ENCODE data around the gene CHD6. TPM values are rescaled to one million over a fixed set of nuclear protein-coding genes. Genes with fewer than 3 reads are reported as not detected.

Gene CHD6
- total and polyA plus RNA-seq, 2 of the 13 experiments (the other 11 are each of a cell fraction or from before 2014, with no cell fraction given), result 14.4 to 52.0 TPM

- Histone ChIP-seq H3K79me2 (ENCODE audit: insufficient read depth, low read length) (no peaks in the 10 kb centered on the region), H3K9ac (ENCODE audit: insufficient read depth, low read depth, low read length) (no peak overlapping the region), H3K27ac (ENCODE audit: extremely low read length, insufficient read depth, low read length) (no peak overlapping the region), H3K27me3 (ENCODE audit: control insufficient read depth in 1 of 2, insufficient read depth in 2 of 2, low read length in 2 of 2) (no peaks in the 10 kb centered on the region), H3K36me3 (replicated peaks in 1 of 2; ENCODE audit: control insufficient read depth in 1 of 2, insufficient read depth in 2 of 2, low read length in 2 of 2) (peaks cover 8 to 27% of the 10 kb centered on the region in 2 experiments), H3K4me3 (replicated peaks in 1 of 3; ENCODE audit: insufficient read depth in 1 of 3, low read depth in 2 of 3, low read length in 3 of 3) (no peak overlapping the region), H4K20me1 (ENCODE audit: insufficient read depth, low read length) (no peaks in the 10 kb centered on the region), H2AFZ (ENCODE audit: low read length) (no peak overlapping the region), H3K9me3 (ENCODE audit: low read length) (no peaks in the 10 kb centered on the region), H3K4me2 (ENCODE audit: low read depth, low read length) (no peak overlapping the region), H3K4me1 (ENCODE audit: insufficient read depth, low read length) (peaks cover 55% of the 10 kb centered on the region)
- ChIA-PET CTCF (ENCODE audit: low intra/inter-chr PET ratio, low total read pairs) (no interaction called here), POLR2A (no interaction called here)
- no TSS peak for BruUV-seq (replicated peaks)
- TF ChIP-seq CEBPB (IDR thresholded peaks at IDR 0.05; ENCODE audit: borderline replicate concordance, low read depth, low read length), result no peak
- TF ChIP-seq ASH2L (IDR thresholded peaks at IDR 0.05; ENCODE audit: insufficient read length, low read depth, low read length), result no peak
- TF ChIP-seq SOX13 (IDR thresholded peaks at IDR 0.05), result no peak
- 0 out of 4 replicates have a peak, but pooled peaks of 1 of the 2 experiments have one; percentile 9 for TF ChIP-seq SOX13 (CRISPR knock-in tag; conservative IDR thresholded peaks at IDR 0.05 in 1 of 2, IDR thresholded peaks at IDR 0.05 in 1 of 2)
- FAIRE-seq (no peak), ATAC-seq (no peak), DNase-seq (ENCODE audit: low spot score) (no peak)
- WGBS (ENCODE audit: low lambda C conversion rate), result 90% methylated on average over 4 of the region's 4 CpGs
- intact Hi-C loops (cut with micrococcal nuclease; ENCODE audit: unreplicated experiment), result loop anchor here (5.0 kb wide), 1 partner anchor 32 kb away; no protein-coding TSS in a partner anchor
- in situ Hi-C loops (cut with HindIII; ENCODE audit: extremely low pct_ligation_motif_present, low pct_unique_long_range_greater_than_20kb), result no loop called here
Observed at GRCh38 chr20:41499961-41500725, 118.0 kb downstream of the CHD6 start.

DNA sequence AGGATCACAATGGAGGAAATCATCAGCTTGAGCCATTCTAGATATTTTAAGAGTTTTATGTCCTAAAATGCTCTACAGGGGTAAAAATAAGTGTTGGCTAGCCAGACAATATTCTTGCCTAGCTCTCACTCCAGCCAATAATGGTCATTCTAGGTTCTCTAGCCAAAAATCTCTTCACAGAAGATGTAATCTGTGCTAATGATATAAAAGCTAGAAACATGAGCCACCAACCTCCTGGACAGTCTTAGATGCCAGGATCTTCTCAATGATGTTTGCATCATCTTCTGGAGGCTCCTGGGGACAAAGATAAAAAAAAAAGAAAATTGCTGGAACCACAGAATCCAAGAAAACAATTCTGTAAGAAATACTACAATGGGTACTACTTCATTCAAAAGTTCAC is 119.1 kb downstream of the CHD6 start:
- ChIA-PET POLR2A (no interaction called here), CTCF (ENCODE audit: low intra/inter-chr PET ratio, low total read pairs) (no interaction called here)
- Histone ChIP-seq H3K4me2 (ENCODE audit: low read depth, low read length) (no peak overlapping the region), H3K9ac (ENCODE audit: insufficient read depth, low read depth, low read length) (no peak overlapping the region), H3K4me3 (replicated peaks in 1 of 3; ENCODE audit: insufficient read depth in 1 of 3, low read depth in 2 of 3, low read length in 3 of 3) (no peak overlapping the region), H4K20me1 (ENCODE audit: insufficient read depth, low read length) (no peaks in the 10 kb centered on the region), H3K9me3 (ENCODE audit: low read length) (no peaks in the 10 kb centered on the region), H3K4me1 (ENCODE audit: insufficient read depth, low read length) (peaks cover 55% of the 10 kb centered on the region), H2AFZ (ENCODE audit: low read length) (no peak overlapping the region), H3K27ac (ENCODE audit: extremely low read length, insufficient read depth, low read length) (no peak overlapping the region), H3K27me3 (ENCODE audit: control insufficient read depth in 1 of 2, insufficient read depth in 2 of 2, low read length in 2 of 2) (no peaks in the 10 kb centered on the region), H3K79me2 (ENCODE audit: insufficient read depth, low read length) (no peaks in the 10 kb centered on the region), H3K36me3 (replicated peaks in 1 of 2; ENCODE audit: control insufficient read depth in 1 of 2, insufficient read depth in 2 of 2, low read length in 2 of 2) (peaks cover 6 to 22% of the 10 kb centered on the region in 2 experiments)
- ATAC-seq (no peak), DNase-seq (ENCODE audit: low spot score) (no peak), FAIRE-seq (no peak)
- in situ Hi-C loops (cut with HindIII; ENCODE audit: extremely low pct_ligation_motif_present, low pct_unique_long_range_greater_than_20kb) (no loop called here), intact Hi-C loops (cut with micrococcal nuclease; ENCODE audit: unreplicated experiment) (loop anchor here (5.0 kb wide), 1 partner anchor 33 kb away; no protein-coding TSS in a partner anchor)
- BruUV-seq (replicated peaks), result no TSS peak
- TF ChIP-seq ZSCAN31 (CRISPR knock-in tag; IDR thresholded peaks at IDR 0.05; ENCODE audit: low read depth), result no peak
- no peak for TF ChIP-seq ZNF136 (CRISPR knock-in tag; IDR thresholded peaks at IDR 0.05; ENCODE audit: low read depth)
- TF ChIP-seq, protein P1, sequence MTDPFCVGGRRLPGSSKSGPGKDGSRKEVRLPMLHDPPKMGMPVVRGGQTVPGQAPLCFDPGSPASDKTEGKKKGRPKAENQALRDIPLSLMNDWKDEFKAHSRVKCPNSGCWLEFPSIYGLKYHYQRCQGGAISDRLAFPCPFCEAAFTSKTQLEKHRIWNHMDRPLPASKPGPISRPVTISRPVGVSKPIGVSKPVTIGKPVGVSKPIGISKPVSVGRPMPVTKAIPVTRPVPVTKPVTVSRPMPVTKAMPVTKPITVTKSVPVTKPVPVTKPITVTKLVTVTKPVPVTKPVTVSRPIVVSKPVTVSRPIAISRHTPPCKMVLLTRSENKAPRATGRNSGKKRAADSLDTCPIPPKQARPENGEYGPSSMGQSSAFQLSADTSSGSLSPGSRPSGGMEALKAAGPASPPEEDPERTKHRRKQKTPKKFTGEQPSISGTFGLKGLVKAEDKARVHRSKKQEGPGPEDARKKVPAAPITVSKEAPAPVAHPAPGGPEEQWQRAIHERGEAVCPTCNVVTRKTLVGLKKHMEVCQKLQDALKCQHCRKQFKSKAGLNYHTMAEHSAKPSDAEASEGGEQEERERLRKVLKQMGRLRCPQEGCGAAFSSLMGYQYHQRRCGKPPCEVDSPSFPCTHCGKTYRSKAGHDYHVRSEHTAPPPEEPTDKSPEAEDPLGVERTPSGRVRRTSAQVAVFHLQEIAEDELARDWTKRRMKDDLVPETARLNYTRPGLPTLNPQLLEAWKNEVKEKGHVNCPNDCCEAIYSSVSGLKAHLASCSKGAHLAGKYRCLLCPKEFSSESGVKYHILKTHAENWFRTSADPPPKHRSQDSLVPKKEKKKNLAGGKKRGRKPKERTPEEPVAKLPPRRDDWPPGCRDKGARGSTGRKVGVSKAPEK (CRISPR knock-in tag; IDR thresholded peaks at IDR 0.05; ENCODE audit: borderline replicate concordance), result no peak
- TF ChIP-seq ZNF232 (CRISPR knock-in tag; IDR thresholded peaks at IDR 0.05; ENCODE audit: borderline replicate concordance), result no peak
- TF ChIP-seq HMGA1 (CRISPR knock-in tag; conservative IDR thresholded peaks at IDR 0.05), result no peak
- no peak for TF ChIP-seq ZNF724P (CRISPR knock-in tag; IDR thresholded peaks at IDR 0.05; ENCODE audit: borderline replicate concordance)
- TF ChIP-seq SNRNP70 (IDR thresholded peaks at IDR 0.05; ENCODE audit: low read depth, low read length), result no peak
- no peak for TF ChIP-seq NR2F1 (CRISPR knock-in tag; IDR thresholded peaks at IDR 0.05)

All from HepG2 (cell line).